ENCODE results near the gene FKBP2.

GRCh38 chr11:64222651-64223000, 18.3 kb upstream of the FKBP2 start:
- TF ChIP-seq POLR2AphosphoS5 (IDR thresholded peaks at IDR 0.05; ENCODE audit: low read depth, low read length) (no peak), POLR2A (IDR thresholded peaks at IDR 0.05; ENCODE audit: low read depth, low read length) (no peak), SPI1 (IDR thresholded peaks at IDR 0.05; ENCODE audit: low read depth, low read length) (no peak), TAF1 (IDR thresholded peaks at IDR 0.05; ENCODE audit: low read depth, low read length) (no peak), PAX5 (IDR thresholded peaks at IDR 0.05; ENCODE audit: insufficient read depth, low read length, severe bottlenecking) (no peak)
